ENCODE data around the gene TSPAN18.

The TSPAN18 gene

GRCh38 chr11:44916331-44916730 is 189.6 kb downstream of the TSPAN18 start:
- no peak for DNase-seq (ENCODE audit: low read depth in 2 of 2)

GRCh38 chr11:44916801-44917385 is 190.1 kb downstream of the TSPAN18 start:
- DNase-seq (ENCODE audit: low read depth in 2 of 2), result no peak

GRCh38 chr11:44917741-44918140 is 191.0 kb downstream of the TSPAN18 start:
- DNase-seq (ENCODE audit: low read depth in 2 of 2), result no peak

GRCh38 chr11:44920451-44920850 is 193.7 kb downstream of the TSPAN18 start:
- no peak for DNase-seq (ENCODE audit: low read depth in 2 of 2)

GRCh38 chr11:44923115-44923514 is 196.4 kb downstream of the TSPAN18 start:
- DNase-seq (ENCODE audit: low read depth in 2 of 2), result no peak

- no peak for DNase-seq (ENCODE audit: low read depth in 2 of 2)
These were observed 197.0 kb downstream of the TSPAN18 start for GRCh38 chr11:44923806-44924205.

- DNase-seq (ENCODE audit: low read depth in 2 of 2), result no peak
These were observed 199.3 kb downstream of the TSPAN18 start for GRCh38 chr11:44926036-44926435.

GRCh38 chr11:44927174-44927661 is 200.5 kb downstream of the TSPAN18 start:
- DNase-seq (ENCODE audit: low read depth in 2 of 2), result peak; percentile 25 to 47

GRCh38 chr11:44928144-44928543 is 201.4 kb downstream of the TSPAN18 start:
- DNase-seq (ENCODE audit: low read depth in 2 of 2), result no peak

- DNase-seq (ENCODE audit: low read depth in 2 of 2), result no peak
These were observed 202.1 kb downstream of the TSPAN18 start for GRCh38 chr11:44928816-44929215.

GRCh38 chr11:44930588-44931302 is 204.0 kb downstream of the TSPAN18 start:
- no peak for DNase-seq (ENCODE audit: low read depth in 2 of 2)

- DNase-seq (ENCODE audit: low read depth in 2 of 2), result no peak
These were observed 204.7 kb downstream of the TSPAN18 start for GRCh38 chr11:44931466-44931865.

GRCh38 chr11:44934110-44934509 is 207.3 kb downstream of the TSPAN18 start:
- DNase-seq (ENCODE audit: low read depth in 2 of 2), result no peak

GRCh38 chr11:44934735-44935250 is 208.0 kb downstream of the TSPAN18 start:
- DNase-seq (ENCODE audit: low read depth in 2 of 2), result no peak

- DNase-seq (ENCODE audit: low read depth in 2 of 2), result peak; percentile 66 to 74
These were observed 209.8 kb downstream of the TSPAN18 start for GRCh38 chr11:44936525-44936924.

- no peak for DNase-seq (ENCODE audit: low read depth in 2 of 2)
These were observed 210.3 kb downstream of the TSPAN18 start for GRCh38 chr11:44936951-44937543.

- DNase-seq (ENCODE audit: low read depth in 2 of 2), result no peak
These were observed 211.4 kb downstream of the TSPAN18 start for GRCh38 chr11:44938066-44938691.

GRCh38 chr11:44939673-44940395 is 213.1 kb downstream of the TSPAN18 start:
- DNase-seq (ENCODE audit: low read depth in 2 of 2), result no peak

- DNase-seq (ENCODE audit: low read depth in 2 of 2), result no peak
These were observed 213.6 kb downstream of the TSPAN18 start for GRCh38 chr11:44940404-44940803.

- DNase-seq (ENCODE audit: low read depth in 2 of 2), result no peak
These were observed 214.1 kb downstream of the TSPAN18 start for GRCh38 chr11:44940835-44941234.

- DNase-seq (ENCODE audit: low read depth in 2 of 2), result no peak
These were observed 214.7 kb downstream of the TSPAN18 start for GRCh38 chr11:44941259-44942021.
